Urothelium cell line (cell line): Measurements from ENCODE around the gene CES2.
"Not testable (repeated sequence)": the region's sequence is repeated elsewhere in the genome, so short reads cannot be mapped to it uniquely, and the experiment has no call there.

Source experiments
- DNase-seq: peaks from one replicate; pipeline ENCODE4 v3.0.0; 2011; ENCODE audit warnings: low spot score, mixed read lengths
- FAIRE-seq: peaks from 2 replicates; lab custom pipeline; 2011; peaks lifted over from hg19 to GRCh38; lab: Jason Lieb, UNC

Gene CES2

GRCh38 chr16:66974932-66975246 lies 39.6 kb downstream of the CES2 start:
- not testable (repeated sequence) for DNase-seq, FAIRE-seq

GRCh38 chr16:66975302-66975893 lies 40.1 kb downstream of the CES2 start:
- DNase-seq (no peak), FAIRE-seq (no peak)

GRCh38 chr16:66976746-66977145 lies 41.4 kb downstream of the CES2 start:
- FAIRE-seq = no peak
- no peak for DNase-seq

GRCh38 chr16:66977341-66978113 lies 42.2 kb downstream of the CES2 start:
- peak; percentile 30 for FAIRE-seq
- peak; percentile 86 for DNase-seq

- DNase-seq = no peak
- FAIRE-seq = no peak
These were observed 43.8 kb downstream of the CES2 start for GRCh38 chr16:66979011-66979717.

GRCh38 chr16:66983033-66983432 lies 47.7 kb downstream of the CES2 start:
- DNase-seq (no peak), FAIRE-seq (no peak)

- FAIRE-seq = no peak
These were observed 49.6 kb downstream of the CES2 start for GRCh38 chr16:66984892-66985311.

GRCh38 chr16:66986559-66986958 lies 51.2 kb downstream of the CES2 start:
- DNase-seq (no peak), FAIRE-seq (no peak)

More at GRCh38 chr16:66984892-66985311, 49.6 kb downstream of the CES2 start:
- DNase-seq = no peak

GRCh38 chr16:66988197-66988788 lies 53.0 kb downstream of the CES2 start, which contains the start of gene CES4A:
CES4A (plus strand) TSS chr16:66988589; CDS start chr16:66988773, 184 bp downstream.
- DNase-seq (no peak), FAIRE-seq (no peak)

- DNase-seq (no peak), FAIRE-seq (no peak)
These were observed 56.3 kb downstream of the CES2 start for GRCh38 chr16:66991545-66992077.

- FAIRE-seq = not testable (repeated sequence)
These were observed 58.2 kb downstream of the CES2 start for GRCh38 chr16:66993558-66993957.

More at GRCh38 chr16:66993558-66993957, 58.2 kb downstream of the CES2 start:
- DNase-seq = not testable (repeated sequence)
